DND-41 (cell line): ENCODE results near the gene MTA1.

ENCODE experiments used
- EZH2 ChIP-seq: IDR thresholded peaks from 3 replicates; pipeline ENCODE4 v1.6.1; 2012; ENCODE audit warnings: borderline replicate concordance, low read depth, mild to moderate bottlenecking, moderate library complexity, low read length, inconsistent platforms; ENCODE audit not compliant: severe bottlenecking
- TF ChIP-seq, protein P1 (sequence below): IDR thresholded peaks from 2 replicates; pipeline ENCODE4 v1.5.1; 2012; ENCODE audit warnings: borderline replicate concordance, low read length, moderate library complexity, mild to moderate bottlenecking; ENCODE audit not compliant: poor library complexity, severe bottlenecking; ENCODE audit errors: extremely low read depth

DNA sequence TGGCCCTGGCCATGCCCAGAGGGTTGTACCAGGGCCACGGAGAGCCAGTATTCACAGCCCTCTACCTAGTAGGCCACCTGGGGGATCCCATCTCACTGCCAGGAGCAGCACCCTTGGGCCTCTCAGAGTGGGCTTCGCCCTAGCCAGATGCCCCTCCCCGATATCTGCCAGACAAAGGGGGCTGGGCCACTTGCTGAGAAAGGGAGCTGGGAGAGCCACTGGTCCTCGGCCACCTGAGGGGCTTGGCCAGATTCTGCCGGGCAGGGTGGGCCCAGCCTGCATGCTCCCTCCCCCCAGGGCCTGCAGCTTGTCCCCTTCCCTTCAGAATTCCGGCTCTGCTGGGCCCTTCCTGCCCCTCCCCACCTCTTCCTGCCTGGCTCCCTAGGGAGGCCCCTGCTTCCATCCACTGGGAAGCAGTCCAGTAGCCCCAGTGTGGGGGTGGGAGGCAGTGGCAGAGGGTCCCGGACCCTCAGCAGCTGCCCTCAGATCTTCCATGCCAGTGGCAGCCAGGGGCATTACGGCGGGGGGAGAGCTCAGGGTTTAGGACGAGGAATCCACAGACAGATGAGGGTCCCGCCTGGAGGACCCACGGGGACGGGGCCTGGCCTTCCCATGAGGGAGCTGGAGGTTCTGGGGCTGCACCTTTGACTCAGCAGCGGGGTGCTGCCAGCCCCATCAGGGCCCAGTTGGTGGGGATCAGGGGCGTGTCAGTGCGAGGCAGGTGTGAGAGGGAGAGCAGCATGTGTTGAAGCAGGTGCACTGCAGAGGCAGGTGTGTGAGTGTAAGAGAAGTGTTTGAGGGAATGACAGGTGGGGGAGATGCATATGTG, 57.4 kb downstream of the MTA1 start:
- TF ChIP-seq, protein P1, sequence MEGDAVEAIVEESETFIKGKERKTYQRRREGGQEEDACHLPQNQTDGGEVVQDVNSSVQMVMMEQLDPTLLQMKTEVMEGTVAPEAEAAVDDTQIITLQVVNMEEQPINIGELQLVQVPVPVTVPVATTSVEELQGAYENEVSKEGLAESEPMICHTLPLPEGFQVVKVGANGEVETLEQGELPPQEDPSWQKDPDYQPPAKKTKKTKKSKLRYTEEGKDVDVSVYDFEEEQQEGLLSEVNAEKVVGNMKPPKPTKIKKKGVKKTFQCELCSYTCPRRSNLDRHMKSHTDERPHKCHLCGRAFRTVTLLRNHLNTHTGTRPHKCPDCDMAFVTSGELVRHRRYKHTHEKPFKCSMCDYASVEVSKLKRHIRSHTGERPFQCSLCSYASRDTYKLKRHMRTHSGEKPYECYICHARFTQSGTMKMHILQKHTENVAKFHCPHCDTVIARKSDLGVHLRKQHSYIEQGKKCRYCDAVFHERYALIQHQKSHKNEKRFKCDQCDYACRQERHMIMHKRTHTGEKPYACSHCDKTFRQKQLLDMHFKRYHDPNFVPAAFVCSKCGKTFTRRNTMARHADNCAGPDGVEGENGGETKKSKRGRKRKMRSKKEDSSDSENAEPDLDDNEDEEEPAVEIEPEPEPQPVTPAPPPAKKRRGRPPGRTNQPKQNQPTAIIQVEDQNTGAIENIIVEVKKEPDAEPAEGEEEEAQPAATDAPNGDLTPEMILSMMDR, result no peak
- TF ChIP-seq EZH2, result no peak
